GM19328 (cell line): ENCODE measurements around the gene UNC13D.
"Not testable (repeated sequence)": the region's sequence is repeated elsewhere in the genome, so short reads cannot be mapped to it uniquely, and the experiment has no call there.

Experiments
- ATAC-seq: cut with Tn5 transposase; IDR thresholded peaks from one replicate; pipeline ENCODE4 v1.9.1; 2021; ENCODE audit warnings: mild to moderate bottlenecking, moderate library complexity; ENCODE audit not compliant: unreplicated experiment

The UNC13D gene

DNA sequence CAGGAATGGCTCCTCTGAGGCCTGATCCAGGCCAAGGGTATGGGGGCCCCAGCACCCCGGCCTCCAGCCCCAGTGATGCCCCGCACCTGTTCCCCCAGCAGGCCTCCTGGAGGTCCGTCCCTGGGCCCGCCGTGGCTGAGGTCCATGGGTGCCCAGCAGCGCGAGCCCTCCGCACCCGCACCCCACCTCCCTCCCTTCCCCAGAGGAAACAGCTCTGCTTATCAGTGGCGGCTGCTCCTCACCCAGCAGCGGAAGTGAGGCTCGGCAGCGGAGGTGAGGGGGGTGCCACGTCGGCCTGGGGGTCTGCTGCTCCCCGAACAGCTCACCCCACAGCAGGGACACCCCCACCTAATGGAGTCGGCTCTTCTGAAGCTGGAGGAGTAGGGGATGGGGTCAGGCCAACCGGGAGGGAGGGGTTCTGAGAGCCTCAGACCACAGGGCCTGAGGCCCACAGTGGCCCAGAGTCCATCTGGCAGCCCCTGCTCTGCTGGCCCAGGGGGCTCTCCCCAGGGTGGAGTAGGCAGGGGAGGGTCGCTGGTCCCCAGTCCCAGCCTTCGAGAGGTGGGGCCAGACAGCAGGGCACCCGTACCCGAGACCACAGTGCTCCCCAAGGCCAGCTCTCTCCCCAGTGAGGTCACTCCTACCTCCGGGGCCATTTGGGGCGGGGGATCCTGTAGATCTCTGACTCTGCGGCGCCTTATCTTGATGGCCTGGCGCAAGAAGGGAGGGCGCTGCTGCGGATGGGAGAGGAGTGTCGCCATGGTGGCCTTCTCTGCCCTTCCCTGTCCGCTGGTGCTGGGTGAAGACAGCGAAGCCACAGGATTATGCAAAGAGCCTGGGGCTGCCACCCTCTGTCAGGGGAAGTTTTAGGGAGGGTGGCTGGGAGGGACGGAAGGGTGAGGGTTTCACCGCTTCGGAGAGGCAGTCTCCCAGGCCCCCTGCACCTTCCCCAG is at the start of gene UNC13D:
Gene UNC13D (minus strand): TSS at position 828 of the 953 bp plus-strand sequence. CDS start 67 bp downstream, at position 761.
- ATAC-seq, result no peak

DNA sequence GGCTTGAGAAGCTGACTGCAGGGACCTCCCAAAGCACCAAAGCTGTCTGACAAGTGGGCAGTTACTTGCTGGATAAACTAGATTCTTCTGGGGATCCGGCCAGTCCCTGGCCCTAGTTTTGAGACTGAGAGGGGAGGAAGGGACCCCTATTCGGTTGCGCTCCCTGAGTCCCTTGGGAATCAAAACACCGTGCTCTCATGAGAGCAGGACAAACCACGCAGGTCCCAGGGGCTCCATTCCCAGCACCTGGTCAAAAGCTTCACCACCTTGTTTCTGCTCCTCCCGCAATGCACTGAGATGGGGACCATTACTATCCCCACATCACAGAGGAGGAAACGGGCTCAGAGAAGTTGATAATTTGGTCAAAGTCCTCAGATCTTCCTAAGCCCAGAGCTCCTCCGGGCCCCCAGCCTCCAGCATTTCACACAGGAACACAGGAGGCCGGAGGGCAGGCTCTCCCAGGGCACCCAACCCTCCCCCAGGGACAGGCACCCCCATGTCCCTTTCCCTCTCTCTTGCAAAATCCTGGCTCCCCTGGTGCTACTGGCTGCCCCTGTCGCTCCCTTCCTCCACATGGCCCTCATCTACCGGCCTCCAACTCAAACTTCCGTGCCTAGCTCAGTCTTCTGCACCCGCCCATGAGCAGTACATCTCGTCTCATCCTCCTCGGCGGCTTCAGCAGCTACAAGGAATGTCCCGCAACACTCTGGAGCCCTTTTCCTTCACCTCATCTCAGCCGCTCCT is 49.3 kb upstream of the UNC13D start:
- ATAC-seq, result no peak

DNA sequence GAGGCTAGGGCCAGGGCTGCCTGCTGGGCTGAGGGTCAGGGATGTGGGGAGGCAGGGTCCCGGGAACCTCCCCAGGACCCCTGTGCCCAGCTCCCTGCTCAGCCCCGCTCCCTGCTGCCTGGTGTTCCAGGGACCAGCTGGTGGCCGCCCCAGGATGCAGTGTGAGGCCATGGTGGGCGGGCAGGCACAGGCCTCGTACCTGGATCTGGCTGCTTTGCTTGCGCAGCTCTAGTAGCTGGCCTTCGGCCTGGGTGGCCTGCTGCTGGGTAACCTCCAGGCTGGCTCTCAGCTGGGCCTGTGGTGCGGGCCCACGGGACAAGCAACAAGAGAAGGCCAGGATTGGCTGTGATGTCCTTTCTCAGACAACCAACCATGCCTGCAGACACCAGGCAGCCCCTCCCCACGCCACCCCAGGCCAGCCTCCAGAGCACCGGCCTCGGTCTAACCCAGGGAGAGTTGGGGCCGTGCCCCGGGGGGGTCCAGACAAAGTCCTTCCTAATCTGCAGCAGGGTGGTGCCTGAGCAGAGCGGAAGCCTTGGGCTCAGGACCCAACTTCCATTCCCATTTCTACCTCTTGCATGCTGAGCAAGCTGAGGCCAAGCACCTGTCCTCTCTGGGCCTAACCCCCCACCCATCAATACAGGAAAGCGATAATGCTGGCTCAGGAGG is 48.5 kb upstream of the UNC13D start:
- ATAC-seq, result no peak

DNA sequence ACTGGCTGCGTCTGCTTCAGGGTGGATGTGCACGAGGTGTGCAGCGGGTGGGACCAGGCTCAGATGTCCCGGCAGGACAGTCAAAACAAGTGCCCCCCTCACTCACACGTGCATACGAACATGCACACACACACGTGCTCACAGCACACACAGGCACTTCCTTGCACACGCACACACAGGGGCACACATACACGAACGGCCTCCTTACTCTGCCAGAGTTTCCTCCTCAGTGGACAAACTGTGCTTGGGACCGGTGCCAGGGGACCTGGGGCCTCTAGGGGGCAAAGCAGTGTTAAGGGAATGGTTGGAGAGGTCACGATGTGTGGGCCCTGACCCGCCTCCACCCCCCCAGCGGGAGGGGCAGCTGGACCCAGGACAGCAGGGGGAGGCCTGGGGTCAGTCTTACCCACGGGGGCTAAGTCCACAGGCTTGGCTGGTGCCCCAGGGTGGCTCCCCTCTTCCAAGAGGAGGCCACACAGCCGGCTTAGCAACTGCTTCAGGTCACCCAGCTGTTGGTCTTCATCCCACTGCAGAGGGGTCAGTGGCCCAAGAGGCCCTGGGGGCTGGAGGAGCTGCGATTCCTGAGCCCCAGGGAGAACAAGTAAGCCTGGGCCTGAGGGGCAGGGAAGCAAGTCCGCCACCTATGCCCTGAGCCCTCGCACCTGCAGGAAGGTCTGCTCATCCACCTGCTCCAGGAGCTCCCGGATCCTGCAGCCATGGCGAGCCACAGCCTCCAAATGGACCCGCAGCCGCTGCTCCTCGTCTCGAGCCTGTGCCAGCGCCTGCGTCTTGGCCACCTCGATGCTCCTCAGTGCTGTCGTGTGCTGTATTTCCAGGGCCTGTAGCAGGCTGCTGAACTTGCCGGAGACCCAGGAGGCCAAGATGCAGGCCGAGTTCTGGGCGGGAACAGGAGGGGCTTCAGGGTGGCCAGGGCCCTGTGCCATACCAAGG is 47.7 kb upstream of the UNC13D start:
- no peak for ATAC-seq

DNA sequence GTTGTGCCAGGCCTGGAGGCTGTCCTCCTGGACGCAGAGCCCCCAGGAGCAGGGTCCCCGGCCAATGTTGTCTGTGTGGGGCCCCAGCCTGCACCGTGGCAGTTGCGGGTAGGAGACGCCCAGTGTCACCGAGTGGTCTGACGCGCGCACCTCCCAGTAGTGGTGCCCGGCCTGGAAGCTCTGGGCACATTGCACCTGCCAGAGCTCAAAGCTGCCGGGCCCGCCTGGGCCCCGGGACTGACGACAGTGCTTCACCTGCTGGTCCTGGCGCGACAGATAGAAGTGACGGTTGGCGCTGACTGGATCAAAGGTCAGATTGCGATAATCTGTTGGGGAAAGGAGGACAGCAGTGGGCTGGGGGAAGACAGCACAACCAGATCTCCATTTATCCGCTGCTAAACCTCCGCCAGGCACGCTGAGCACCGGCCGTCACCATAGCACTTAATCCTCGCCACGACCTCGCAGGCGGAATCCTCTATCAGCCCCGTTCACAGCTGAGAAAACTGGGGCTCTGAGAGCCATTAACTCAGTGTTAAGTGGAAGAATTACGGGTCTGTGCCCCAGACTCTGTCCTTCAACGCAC is 46.9 kb upstream of the UNC13D start:
- ATAC-seq, result no peak

DNA sequence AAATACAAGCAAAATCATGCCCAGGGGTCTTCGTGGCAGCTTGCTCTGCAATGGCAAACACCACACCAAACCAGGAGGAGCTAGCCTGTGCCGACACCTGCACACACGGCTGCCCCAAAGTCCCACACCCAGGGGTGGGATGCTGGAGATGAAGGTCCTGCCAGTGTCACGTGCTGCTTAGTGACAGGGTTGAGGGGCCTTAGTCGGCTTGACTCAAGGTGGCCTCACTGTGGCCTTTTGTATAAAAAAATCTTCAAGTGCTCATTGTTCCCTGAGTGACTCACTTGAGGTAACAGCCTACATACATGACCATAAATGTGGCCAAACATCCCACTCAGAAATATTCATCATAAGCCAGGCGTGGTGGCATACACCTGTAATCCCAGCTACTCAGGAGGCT is 45.2 kb upstream of the UNC13D start:
- no peak for ATAC-seq

DNA sequence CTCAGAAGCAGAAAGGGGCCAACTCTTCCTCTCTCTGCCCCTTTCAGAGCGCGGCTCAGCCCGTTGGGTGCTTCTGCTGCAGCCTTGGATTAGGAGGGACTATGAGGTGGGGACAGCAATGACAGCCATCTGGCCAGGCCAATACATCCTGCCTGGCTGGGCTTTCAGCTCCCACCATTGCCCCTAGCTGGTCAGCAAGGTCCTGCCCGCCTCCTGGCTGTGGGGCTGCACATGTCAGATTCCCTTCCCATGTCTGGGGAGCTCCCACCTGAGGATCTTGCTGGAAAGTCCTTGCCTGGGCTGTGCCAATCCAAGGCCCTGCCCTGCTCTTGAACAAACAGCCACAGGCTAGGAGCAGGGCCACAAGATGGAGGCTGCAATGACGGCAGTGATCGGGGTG is 44.3 kb upstream of the UNC13D start:
- ATAC-seq, result no peak

DNA sequence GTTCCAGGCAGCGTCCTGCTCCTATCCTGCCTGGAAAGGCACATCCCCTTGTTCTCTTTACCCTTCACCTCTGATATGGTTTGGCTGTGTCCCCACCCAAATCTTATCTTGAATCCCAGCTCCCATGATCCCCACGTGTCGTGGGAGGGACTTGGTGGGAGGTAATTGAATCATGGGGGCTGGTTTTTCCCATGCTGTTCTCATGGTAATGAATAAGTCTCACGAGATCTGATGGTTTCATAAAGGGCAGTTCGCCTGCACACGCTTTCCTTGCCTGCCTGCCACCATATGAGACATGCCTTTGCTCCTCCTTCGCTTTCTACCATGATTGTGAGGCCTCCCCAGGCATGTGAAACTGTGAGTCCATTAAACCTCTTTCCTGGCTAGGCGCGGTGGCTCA is 41.7 kb upstream of the UNC13D start:
- not testable (repeated sequence) for ATAC-seq

DNA sequence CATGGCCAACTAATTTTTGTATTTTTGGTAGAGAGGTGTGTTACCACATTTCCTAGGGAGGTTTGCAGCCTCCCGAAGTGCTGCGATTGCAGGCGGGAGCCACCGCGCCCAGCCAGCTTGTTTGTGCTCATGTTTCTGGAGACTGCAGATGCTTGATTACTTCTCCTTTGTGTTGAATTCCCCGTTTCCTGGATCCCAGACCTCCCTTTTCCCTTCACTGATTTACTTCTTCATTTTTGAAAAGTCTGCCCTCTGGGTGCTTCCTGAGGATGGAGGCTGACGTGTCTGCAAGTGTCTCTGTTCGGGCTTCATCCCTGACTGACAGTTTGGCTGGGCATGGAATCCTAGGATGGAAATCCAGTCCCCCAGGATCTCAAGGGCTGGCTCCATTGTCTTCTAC is 41.2 kb upstream of the UNC13D start:
- ATAC-seq, result no peak

DNA sequence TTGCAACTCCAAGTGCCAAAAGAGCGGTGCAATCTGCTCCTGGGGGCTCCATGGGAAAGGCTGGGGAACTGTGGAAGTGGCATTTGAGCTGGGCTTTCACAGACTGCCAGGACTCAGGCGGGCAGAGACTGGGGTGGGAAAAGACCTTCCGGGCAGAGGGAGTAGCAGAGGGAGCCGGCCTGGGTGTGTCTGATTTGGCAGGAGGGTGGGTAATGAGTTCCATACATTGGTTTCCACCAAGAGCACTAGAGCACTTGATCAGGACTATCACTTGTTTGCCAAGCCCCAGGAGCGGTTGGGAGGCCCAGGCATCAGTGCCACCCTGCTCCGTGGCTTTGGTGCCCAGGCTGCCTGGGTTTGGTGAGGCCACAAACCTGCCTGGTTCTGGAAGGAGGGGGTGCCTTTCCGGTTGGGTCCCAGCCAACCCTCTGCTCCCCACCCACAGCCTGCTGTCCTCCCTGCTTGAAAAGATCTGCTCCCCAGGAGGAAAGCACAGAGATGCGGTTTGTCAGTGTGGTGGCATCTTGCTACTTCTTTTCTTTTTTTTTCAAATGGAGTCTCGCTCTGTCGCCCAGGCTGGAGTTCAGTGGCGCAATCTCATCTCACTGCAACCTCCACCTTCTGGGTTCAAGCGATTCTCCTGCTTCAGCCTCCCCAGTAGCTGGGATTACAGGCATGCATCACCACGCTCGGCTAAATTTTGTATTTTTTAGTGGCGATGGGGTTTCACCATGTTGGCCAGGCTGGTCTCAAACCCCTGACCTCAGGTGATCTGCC is 37.7 kb upstream of the UNC13D start:
- no peak for ATAC-seq

DNA sequence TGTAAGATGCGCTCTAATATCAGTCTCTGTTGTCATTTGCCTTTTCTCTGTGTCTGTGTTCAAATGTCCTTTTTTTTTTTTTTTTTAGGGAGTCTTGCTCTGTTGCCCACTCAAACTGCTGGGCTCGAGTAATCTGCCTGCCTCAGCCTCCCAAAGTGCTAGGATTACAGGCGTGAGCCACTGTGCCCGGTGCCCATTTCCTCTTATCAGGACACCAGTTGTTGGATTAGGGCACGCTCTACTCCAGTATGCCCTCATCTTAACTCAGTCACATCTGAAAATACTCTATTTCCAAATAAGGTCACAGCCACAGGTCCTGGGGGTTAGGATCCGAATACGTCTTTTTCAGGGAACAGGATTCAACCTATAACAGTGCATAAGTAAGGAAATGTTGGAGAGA is 36.1 kb upstream of the UNC13D start:
- no peak for ATAC-seq

DNA sequence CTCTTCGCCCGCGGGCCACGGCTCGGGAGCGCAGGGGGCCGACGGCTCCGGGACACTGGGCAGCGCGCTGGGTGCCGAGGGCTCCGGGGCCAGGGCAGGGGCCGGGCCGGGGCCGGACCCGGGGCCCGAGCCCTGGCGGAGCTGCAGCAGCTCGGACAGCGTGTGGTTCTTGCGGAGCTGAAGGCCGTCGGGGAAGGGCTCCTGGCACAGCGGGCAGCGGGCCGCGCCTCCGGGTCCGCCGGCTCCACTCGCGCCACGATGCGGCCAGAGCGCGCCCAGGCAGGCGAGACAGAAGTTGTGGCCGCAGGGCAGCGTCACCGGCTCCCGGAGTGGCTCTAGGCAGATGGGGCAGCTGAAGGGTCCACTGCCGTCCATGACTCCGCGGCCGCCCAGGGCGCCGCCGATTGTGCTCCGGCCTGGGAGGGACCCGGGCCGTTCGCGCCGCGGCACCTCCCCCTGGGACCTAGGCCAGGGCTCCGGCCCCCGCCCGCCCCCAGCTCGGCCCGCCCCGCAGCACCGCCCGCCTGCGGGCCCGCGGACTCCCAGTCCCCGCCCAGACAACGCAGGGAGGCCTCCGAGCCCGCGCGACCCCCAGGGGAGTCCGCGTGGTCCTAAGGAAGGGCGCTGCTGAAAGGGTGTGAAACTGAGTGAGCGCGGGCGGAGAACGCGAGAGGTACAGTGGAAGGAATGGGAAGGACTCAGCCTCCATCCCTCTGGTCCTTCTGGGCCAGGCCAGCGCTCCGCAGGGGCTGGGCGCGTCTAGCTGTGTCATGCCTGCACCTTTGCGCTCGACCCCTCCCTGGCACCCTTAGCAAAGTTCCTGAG is 34.2 kb upstream of the UNC13D start, which contains the start of gene TRIM47:
Gene TRIM47 (minus strand): TSS at position 408 of the 825 bp plus-strand sequence. CDS start 33 bp downstream, at position 375.
- no peak for ATAC-seq

DNA sequence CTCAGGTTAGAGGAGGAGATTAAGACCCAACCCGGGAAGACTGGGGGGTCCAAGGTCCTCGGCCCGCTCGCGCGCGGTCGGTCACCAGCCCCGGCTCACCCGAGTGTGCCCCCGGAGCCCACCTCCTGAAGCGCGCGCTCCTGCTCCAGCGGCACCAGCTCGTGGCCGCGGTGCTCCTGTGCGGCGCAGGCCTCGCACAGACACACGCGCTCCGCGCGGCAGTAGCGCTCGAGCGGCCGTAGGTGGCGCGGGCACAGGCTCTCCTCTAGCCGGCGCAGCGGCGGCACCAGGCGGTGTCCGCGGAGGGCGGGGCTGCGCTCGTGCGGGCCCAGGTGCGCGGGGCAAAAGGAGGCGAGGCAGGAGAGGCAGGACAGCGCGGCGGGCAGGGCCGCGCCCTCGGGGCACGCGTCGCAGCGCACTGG is 33.6 kb upstream of the UNC13D start:
- ATAC-seq, result no peak

DNA sequence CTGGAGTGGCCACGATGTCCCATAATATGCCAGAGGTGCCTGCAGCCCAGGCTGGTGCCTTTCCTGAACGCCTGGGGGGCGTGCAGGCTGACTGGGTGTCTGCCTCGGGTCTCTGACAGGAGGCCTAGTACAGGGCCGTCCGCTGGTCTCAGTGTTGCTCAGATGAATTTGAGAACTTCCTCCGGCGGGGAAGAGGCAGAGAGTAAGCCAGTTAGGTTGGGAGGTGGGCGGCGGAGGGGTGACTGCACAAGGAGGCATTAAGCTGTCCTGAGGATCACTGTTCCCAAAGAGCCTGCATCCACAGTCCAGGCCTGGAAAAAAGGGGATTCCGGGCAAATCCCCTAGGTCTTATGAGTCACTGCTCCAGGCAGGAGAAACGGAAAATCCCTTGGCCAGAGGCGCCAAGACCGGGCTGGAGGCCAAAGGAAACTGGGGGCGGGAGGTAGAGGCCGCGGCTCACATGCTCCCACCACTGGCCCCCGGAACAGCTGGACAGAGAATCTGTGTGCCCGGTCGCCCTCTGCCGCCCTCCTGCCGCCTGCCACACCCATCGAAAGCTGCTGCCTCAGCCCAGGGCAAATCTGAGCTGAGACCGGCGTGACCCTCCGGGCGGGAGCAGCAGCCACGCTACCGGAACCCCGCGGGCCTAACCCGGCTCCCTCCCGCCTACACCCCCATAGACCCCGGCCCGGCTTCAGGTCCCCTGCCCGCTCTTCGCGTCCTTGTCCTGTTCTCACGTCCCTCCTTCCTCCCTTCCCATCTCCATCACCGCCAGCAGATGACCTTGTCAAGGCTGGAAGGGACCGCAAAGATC is 32.9 kb upstream of the UNC13D start:
- ATAC-seq, result no peak

DNA sequence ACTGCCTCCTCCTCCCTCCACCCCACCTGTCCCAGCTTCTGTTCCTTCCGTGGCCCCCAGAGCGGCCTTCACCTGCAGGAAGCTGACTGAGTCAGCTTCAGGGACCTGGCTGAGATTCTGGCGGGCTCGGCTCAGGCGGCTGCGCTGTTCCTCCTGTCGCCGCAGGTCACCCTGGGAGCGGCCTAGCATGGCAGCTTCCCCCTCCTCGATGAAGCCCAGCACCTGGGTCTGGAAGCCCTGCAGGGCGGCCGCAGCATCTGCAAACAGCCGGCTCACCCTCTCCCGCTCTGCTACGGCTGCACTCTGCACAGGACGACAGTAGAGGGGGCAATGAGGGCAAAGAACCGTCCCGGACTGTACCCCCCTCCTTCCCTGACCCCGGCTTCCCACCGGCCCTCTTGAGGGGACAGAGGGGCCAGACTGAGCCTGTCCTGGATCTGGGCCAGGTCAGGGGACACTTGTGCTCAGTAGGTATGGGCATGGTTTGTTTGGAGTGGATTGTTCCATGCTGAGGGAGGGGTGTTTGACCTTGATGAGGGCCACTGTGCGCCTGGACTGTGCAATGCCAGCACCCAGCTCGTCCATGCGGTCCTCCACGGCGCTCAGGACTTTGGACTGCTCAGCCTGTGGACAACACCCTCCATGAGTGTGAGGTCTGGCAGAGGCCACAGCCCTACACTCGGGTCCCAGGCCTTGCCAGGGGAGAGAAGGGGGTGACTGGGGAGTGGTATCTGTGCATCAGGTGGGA is 32.2 kb upstream of the UNC13D start:
- no peak for ATAC-seq

DNA sequence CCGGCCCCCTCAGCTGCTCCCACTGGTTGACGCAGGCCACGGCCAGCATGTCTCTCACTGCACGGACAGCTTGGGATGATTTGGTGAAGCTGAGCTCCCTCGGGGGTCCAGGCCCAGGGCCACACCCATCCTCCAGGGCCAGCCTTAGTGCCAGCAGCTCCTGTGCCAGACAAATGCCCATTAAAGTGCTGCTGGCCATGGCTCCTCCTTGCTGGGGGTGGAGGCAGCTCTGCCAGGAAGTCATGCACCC is 31.7 kb upstream of the UNC13D start:
- ATAC-seq, result no peak
